ENCODE results near the gene UTS2R.
A peak's percentile ranks its signal among the peaks of the same experiment; 100 is the strongest.
"Not testable (repeated sequence)": the region's sequence is repeated elsewhere in the genome, so short reads cannot be mapped to it uniquely, and the experiment has no call there.

UTS2R gene

GRCh38 chr17:82354804-82355308 lies 16.7 kb upstream of the UTS2R start:
- DNase-seq: no peak
- ATAC-seq: no peak

GRCh38 chr17:82355770-82356427 lies 15.7 kb upstream of the UTS2R start:
- ATAC-seq (no peak), DNase-seq (no peak)

GRCh38 chr17:82356845-82357355 lies 14.7 kb upstream of the UTS2R start:
- no peak for DNase-seq

GRCh38 chr17:82357394-82357793 lies 14.2 kb upstream of the UTS2R start:
- DNase-seq (no peak), ATAC-seq (no peak)

More at GRCh38 chr17:82356845-82357355, 14.7 kb upstream of the UTS2R start:
- ATAC-seq: no peak

GRCh38 chr17:82358465-82359350 lies 12.9 kb upstream of the UTS2R start, which contains the start of gene TEX19:
TSS of gene TEX19 (plus strand) at chr17:82359247. CDS start at chr17:82362151, 2,904 bp downstream.
- peak; percentile 30 for ATAC-seq
- peak; percentile 32 for DNase-seq

- not testable (repeated sequence) for DNase-seq, ATAC-seq
Observed at GRCh38 chr17:82359451-82360074, 12.0 kb upstream of the UTS2R start.

GRCh38 chr17:82361885-82362633 lies 9.5 kb upstream of the UTS2R start:
- DNase-seq (no peak), ATAC-seq (no peak)

GRCh38 chr17:82365606-82366295 lies 5.8 kb upstream of the UTS2R start:
- DNase-seq (no peak), ATAC-seq (no peak)

GRCh38 chr17:82366749-82367148 lies 4.8 kb upstream of the UTS2R start:
- ATAC-seq: no peak
- no peak for DNase-seq

GRCh38 chr17:82367724-82368524 lies 3.6 kb upstream of the UTS2R start:
- peak; percentile 64 for ATAC-seq
- DNase-seq: no peak

- ATAC-seq (no peak), DNase-seq (no peak)
Observed at GRCh38 chr17:82369211-82369610, 2.4 kb upstream of the UTS2R start.

- ATAC-seq (no peak), DNase-seq (no peak)
Observed at GRCh38 chr17:82370471-82371332, 863 bp upstream of the UTS2R start.

GRCh38 chr17:82372249-82373071 lies 895 bp downstream of the UTS2R start:
- DNase-seq (no peak), ATAC-seq (no peak)

GRCh38 chr17:82373072-82373452 lies 1.5 kb downstream of the UTS2R start:
- DNase-seq, ATAC-seq: not testable (repeated sequence)

GRCh38 chr17:82373731-82374625 lies 2.4 kb downstream of the UTS2R start:
- DNase-seq (no peak), ATAC-seq (no peak)

- DNase-seq (no peak), ATAC-seq (no peak)
Observed at GRCh38 chr17:82374626-82375331, 3.2 kb downstream of the UTS2R start.
